IMR-90 (cell line): ENCODE data around the gene CRTC1. TPM values are rescaled to one million over a fixed set of nuclear protein-coding genes. Genes with fewer than 3 reads are reported as not detected.
A peak's percentile ranks its signal among the peaks of the same experiment; 100 is the strongest.

Experiments
- ATAC-seq: fragments of 200-7000 bp; cut with Tn5 transposase; 2 replicates; pipeline ENCODE4 v1.9.1; 2020; ENCODE audit warnings: low read depth, mild to moderate bottlenecking, moderate library complexity
- BruUV-seq: library from RNA; stranded (reverse); fragments of 400-500 nt; replicated peaks from 2 replicates; lab custom pipeline; 2021; lab: Mats Ljungman, UMichigan
- CTCF ChIA-PET: fragments of 300-600 bp; formaldehyde crosslinking; extraction: SDS; loops from one replicate; lab custom pipeline; 2021; ENCODE audit warnings: antibody characterized with exemption; lab: Yijun Ruan, JAX
- POLR2A ChIA-PET: fragments of 300-600 bp; sonication (Branson Sonifier 250); formaldehyde crosslinking; loops from one replicate; lab custom pipeline; 2022; ENCODE audit warnings: antibody characterized with exemption; ENCODE audit not compliant: unreplicated experiment; lab: Charles Lee
- DNase-seq: peaks from one replicate; pipeline ENCODE4 v3.0.0; 2013
- H2AFZ ChIP-seq: replicated peaks from 2 replicates; pipeline ENCODE3; 2013; ENCODE audit warnings: low read length, mild to moderate bottlenecking; ENCODE audit not compliant: poor library complexity
- H2AK5ac ChIP-seq: 2 replicates; pipeline ENCODE4 v1.6.1; 2013; ENCODE audit warnings: low read depth, low read length, inconsistent platforms
- H2AK9ac ChIP-seq: replicated peaks from 2 replicates; pipeline ENCODE3; 2013; ENCODE audit warnings: mild to moderate bottlenecking, low read depth, low read length, moderate library complexity; ENCODE audit not compliant: poor library complexity
- H2BK120ac ChIP-seq: 2 replicates; pipeline ENCODE4 v1.6.1; 2013; ENCODE audit warnings: low read depth, low read length, inconsistent platforms
- H2BK15ac ChIP-seq: 3 replicates; pipeline ENCODE4 v1.6.1; 2013; ENCODE audit warnings: low read depth, low read length, inconsistent platforms
- H2BK20ac ChIP-seq: 2 replicates; pipeline ENCODE4 v1.6.1; 2013; ENCODE audit warnings: low read depth, mild to moderate bottlenecking, inconsistent platforms, low read length, moderate library complexity
- H2BK5ac ChIP-seq: 2 replicates; pipeline ENCODE4 v1.6.1; 2013; ENCODE audit warnings: mild to moderate bottlenecking, low read depth, low read length, inconsistent platforms; ENCODE audit not compliant: poor library complexity, severe bottlenecking
- H3K14ac ChIP-seq: replicated peaks from 2 replicates; pipeline ENCODE4 v1.6.1; 2013; ENCODE audit warnings: low read depth, low read length, inconsistent platforms
- H3K18ac ChIP-seq: 2 replicates; pipeline ENCODE4 v1.6.1; 2013; ENCODE audit warnings: low read depth, low read length, control low read depth
- H3K23ac ChIP-seq: 2 replicates; pipeline ENCODE4 v1.6.1; 2013; ENCODE audit warnings: low read depth, low read length, inconsistent platforms
- H3K27ac ChIP-seq: 2 replicates; pipeline ENCODE4 v1.5.1; 2013; ENCODE audit warnings: mild to moderate bottlenecking, control low read depth, low read length; ENCODE audit not compliant: insufficient read depth
- H3K27me3 ChIP-seq: 2 replicates; pipeline ENCODE4 v1.6.1; 2013; ENCODE audit warnings: low read length; ENCODE audit not compliant: control insufficient read depth, insufficient read depth
- H3K36me3 ChIP-seq: 2 replicates; pipeline ENCODE4 v1.6.1; 2013; ENCODE audit warnings: low read length, mixed read lengths; ENCODE audit not compliant: control insufficient read depth, insufficient read depth
- H3K4ac ChIP-seq: 2 replicates; pipeline ENCODE4 v1.6.1; 2013; ENCODE audit warnings: low read depth, low read length, inconsistent platforms
- H3K4me1 ChIP-seq: 2 replicates; pipeline ENCODE4 v1.6.1; 2013; ENCODE audit warnings: low read length, mixed read lengths; ENCODE audit not compliant: control insufficient read depth, insufficient read depth
- H3K4me2 ChIP-seq: 2 replicates; pipeline ENCODE4 v1.6.1; 2013; ENCODE audit warnings: low read depth, mild to moderate bottlenecking, control low read depth, low read length, moderate library complexity
- H3K4me3 ChIP-seq: 2 replicates; pipeline ENCODE4 v1.5.1; 2013; ENCODE audit warnings: low read depth, mild to moderate bottlenecking, control low read depth, low read length, moderate library complexity; ENCODE audit not compliant: insufficient read depth
- H3K56ac ChIP-seq: 2 replicates; pipeline ENCODE4 v1.6.1; 2013; ENCODE audit warnings: low read length, inconsistent platforms; ENCODE audit not compliant: insufficient read depth; ENCODE audit errors: extremely low read depth
- H3K79me1 ChIP-seq, 2 experiments: 2 replicates each; pipeline ENCODE4 v1.6.1; 2013; ENCODE audit warnings: low read length in 2 of 2, inconsistent platforms in 1 of 2, low read depth in 1 of 2
- H3K9ac ChIP-seq: 2 replicates; pipeline ENCODE4 v1.6.1; 2013; ENCODE audit warnings: low read depth, low read length, control low read depth
- H3K9me1 ChIP-seq: 2 replicates; pipeline ENCODE4 v1.6.1; 2013; ENCODE audit warnings: low read length, inconsistent platforms; ENCODE audit not compliant: insufficient read depth
- H3K9me3 ChIP-seq: 2 replicates; pipeline ENCODE4 v1.6.1; 2013; ENCODE audit warnings: low read length; ENCODE audit not compliant: control insufficient read depth, insufficient read depth
- H4K20me1 ChIP-seq: 2 replicates; pipeline ENCODE4 v1.6.1; 2013; ENCODE audit warnings: low read length, inconsistent platforms; ENCODE audit not compliant: insufficient read depth
- H4K5ac ChIP-seq: 2 replicates; pipeline ENCODE4 v1.6.1; 2013; ENCODE audit warnings: mild to moderate bottlenecking, low read depth, low read length, control low read depth
- H4K8ac ChIP-seq, 2 experiments: 2 replicates each; pipeline ENCODE4 v1.6.1; 2013; ENCODE audit warnings: low read depth in 2 of 2, low read length in 2 of 2, control low read depth in 1 of 2, inconsistent platforms in 1 of 2
- H4K91ac ChIP-seq: 2 replicates; pipeline ENCODE4 v1.6.1; 2013; ENCODE audit warnings: low read depth, low read length, inconsistent platforms; ENCODE audit not compliant: insufficient read depth
- BHLHE40 ChIP-seq: fragments of 150-350 bp; IDR thresholded peaks from 2 replicates; pipeline ENCODE4 v1.6.1; 2016; ENCODE audit warnings: mild to moderate bottlenecking, low read depth, low read length
- CEBPB ChIP-seq: IDR thresholded peaks from 2 replicates; pipeline ENCODE4 v1.6.1; 2012; ENCODE audit warnings: low read depth, low read length, improper control_type of control experiment
- CHD1 ChIP-seq: IDR thresholded peaks from 2 replicates; pipeline ENCODE4 v1.6.1; 2012; ENCODE audit warnings: low read depth, low read length, improper control_type of control experiment
- CTCF ChIP-seq: conservative IDR thresholded peaks from 2 replicates; pipeline ENCODE4 v1.5.1; 2012; ENCODE audit warnings: mild to moderate bottlenecking, low read depth, low read length, improper control_type of control experiment
- ELK1 ChIP-seq: fragments of 150-350 bp; IDR thresholded peaks from 2 replicates; pipeline ENCODE4 v1.6.1; 2016; ENCODE audit warnings: low read depth, mild to moderate bottlenecking, low read length, moderate library complexity, borderline replicate concordance
- FOS ChIP-seq: fragments of 150-350 bp; IDR thresholded peaks from 2 replicates; pipeline ENCODE4 v1.6.1; 2016; ENCODE audit warnings: low read depth, low read length
- MAZ ChIP-seq: IDR thresholded peaks from 2 replicates; pipeline ENCODE4 v1.6.1; 2012; ENCODE audit warnings: low read depth, mild to moderate bottlenecking, low read length, improper control_type of control experiment, moderate library complexity, borderline replicate concordance
- MXI1 ChIP-seq: IDR thresholded peaks from 2 replicates; pipeline ENCODE4 v1.6.1; 2012; ENCODE audit warnings: low read depth, mild to moderate bottlenecking, low read length, moderate library complexity, borderline replicate concordance
- NFE2L2 ChIP-seq: fragments of 150-350 bp; IDR thresholded peaks from 2 replicates; pipeline ENCODE4 v1.6.1; 2016; ENCODE audit warnings: low read depth, mild to moderate bottlenecking, low read length
- POLR2A ChIP-seq: IDR thresholded peaks from 2 replicates; pipeline ENCODE4 v1.6.1; 2012; ENCODE audit warnings: mild to moderate bottlenecking, low read depth, low read length
- RAD21 ChIP-seq: IDR thresholded peaks from 2 replicates; pipeline ENCODE4 v1.6.1; 2012; ENCODE audit warnings: low read length, improper control_type of control experiment
- RCOR1 ChIP-seq: IDR thresholded peaks from 2 replicates; pipeline ENCODE4 v1.6.1; 2012; ENCODE audit warnings: mild to moderate bottlenecking, low read length, improper control_type of control experiment; ENCODE audit not compliant: insufficient replicate concordance
- RFX5 ChIP-seq: IDR thresholded peaks from 2 replicates; pipeline ENCODE4 v1.8.0; 2012; ENCODE audit warnings: low read depth, mild to moderate bottlenecking, low read length, moderate library complexity
- SMC3 ChIP-seq: fragments of 150-350 bp; IDR thresholded peaks from 2 replicates; pipeline ENCODE4 v1.6.1; 2016; ENCODE audit warnings: low read depth, mild to moderate bottlenecking, antibody characterized with exemption, low read length, moderate library complexity
- WGBS, 2 experiments: methylation state at CpG; one replicate each; pipeline versions ENCODE4 v1.1.5 to v1.1.7; 2013; ENCODE audit warnings: missing lambda C conversion rate in 2 of 2; ENCODE audit not compliant: insufficient read length in 1 of 2; ENCODE audit errors: extremely low coverage in 2 of 2; 5-methylcytosine and 5-hydroxymethylcytosine counted together
- dilution Hi-C: fragments of 300-500 bp; cut with HindIII; formaldehyde crosslinking; loops from one replicate; pipeline ENCODE4 v1.14.3; 2018; ENCODE audit warnings: low sequenced_read_pairs; ENCODE audit not compliant: unreplicated experiment
- in situ Hi-C: fragments of 300-500 bp; cut with MboI; formaldehyde crosslinking; loops from 3 replicates; pipeline ENCODE4 v1.14.3; 2019; ENCODE audit warnings: low sequenced_read_pairs, inconsistent platforms, mixed read lengths
- intact Hi-C: fragments of 100-400 bp; cut with micrococcal nuclease; formaldehyde crosslinking; loops from 2 replicates; pipeline ENCODE4 v1.10.0; 2022
- polyA plus RNA-seq, 3 experiments: library from polyadenylated mRNA; depleted of rRNA; stranded (reverse); fragments of >200 nt; gene quantifications; 2 replicates each; pipeline ENCODE4 v1.2.3, GENCODE V29; 2012; ENCODE audit warnings: low replicate concordance in 1 of 3
- total RNA-seq: library from RNA; depleted of rRNA; stranded (reverse); fragments of >200 nt; gene quantifications from 2 replicates; pipeline ENCODE4 v1.2.3, GENCODE V29; 2012

Gene CRTC1
- total and polyA plus RNA-seq, 2 of the 4 experiments (the other 2 are of a cell fraction), result 0.18 to 5.7 TPM

- peak overlapping the region; percentile 24 for H2BK5ac ChIP-seq
- H4K5ac ChIP-seq, result 0 out of 2 replicates have a peak overlapping the region, but pooled peaks have one; percentile 45
- H2AFZ ChIP-seq, result no peak overlapping the region
- WGBS, 2 experiments, result 60% methylated on average over 1 of the region's 20 CpGs; no CpG with 5 or more reads in 1 of the 2 experiments
- H2AK9ac ChIP-seq, result peak overlapping the region; percentile 91
- H4K8ac ChIP-seq, result peak overlapping the region; percentile 48 to 61; a peak in 2 of 4 replicates
- no peak overlapping the region for H3K4me3 ChIP-seq
- peak overlapping the region; percentile 90 for H3K4ac ChIP-seq
- dilution Hi-C loops (no loop called here), intact Hi-C loops (no loop called here), in situ Hi-C loops (no loop called here)
- peak overlapping the region; percentile 25; the same call in 1 of the 2 replicates for H3K27ac ChIP-seq
- H3K56ac ChIP-seq, result no peak overlapping the region
- no peak overlapping the region for H3K9ac ChIP-seq
- peak; percentile 91 for DNase-seq
- peak overlapping the region; percentile 55; the same call in 1 of the 2 replicates for H3K14ac ChIP-seq
- no peaks in the 10 kb centered on the region; the same call in 1 of the 2 replicates for H4K20me1 ChIP-seq
- H2AK5ac ChIP-seq, result peak overlapping the region; percentile 94
- H2BK120ac ChIP-seq, result peak overlapping the region; percentile 63
- CTCF ChIA-PET, result no interaction called here
- H2BK20ac ChIP-seq, result peak overlapping the region; percentile 72
- H3K4me1 ChIP-seq, result peaks cover 33% of the 10 kb centered on the region
- H3K9me1 ChIP-seq, result peaks cover 21% of the 10 kb centered on the region
- no peaks in the 10 kb centered on the region for H3K27me3 ChIP-seq
- no peaks in the 10 kb centered on the region for H3K36me3 ChIP-seq
- no TSS peak for BruUV-seq
- ATAC-seq, result peak; percentile 18
- H4K91ac ChIP-seq, result peak overlapping the region; percentile 85
- peak overlapping the region; percentile 82; the same call in 1 of the 2 replicates for H3K23ac ChIP-seq
- H3K4me2 ChIP-seq, result no peak overlapping the region
- peak overlapping the region; percentile 34; the same call in 2 of the 3 replicates for H2BK15ac ChIP-seq
- POLR2A ChIA-PET, result no interaction called here
- no peaks in the 10 kb centered on the region for H3K9me3 ChIP-seq
- peak overlapping the region; percentile 20; the same call in 1 of the 2 replicates for H3K18ac ChIP-seq
- peaks cover 21 to 58% of the 10 kb centered on the region in 2 experiments for H3K79me1 ChIP-seq
- no peak for TF ChIP-seq MXI1
- no peak for TF ChIP-seq RFX5
- TF ChIP-seq RCOR1, result peak; percentile 90
- TF ChIP-seq CHD1, result no peak
- peak; percentile 95 for TF ChIP-seq BHLHE40
- 0 out of 2 replicates have a peak, but pooled peaks have one; percentile 21 for TF ChIP-seq POLR2A
- TF ChIP-seq NFE2L2, result no peak
- TF ChIP-seq MAZ, result peak; percentile 88
- TF ChIP-seq ELK1, result no peak
- peak; percentile 34; the same call in 1 of the 2 replicates for TF ChIP-seq FOS
- TF ChIP-seq RAD21, result no peak
- no peak for TF ChIP-seq SMC3
- no peak for TF ChIP-seq CEBPB
- no peak for TF ChIP-seq CTCF
These were observed 25.7 kb upstream of the CRTC1 start for GRCh38 chr19:18657590-18658365.
